Gastroesophageal sphincter (tissue), 3 donors: ENCODE data around the gene SNX1.

Experiments
- CTCF ChIP-seq, 4 experiments: fragments of 200-600 bp in 2 of 4; fragments of 450-650 bp in 2 of 4; sonication (generic) in 1 of 4; IDR thresholded peaks; one replicate each; pipeline ENCODE4 v1.5.1; 2017 to 2019; ENCODE audit warnings: antibody characterized with exemption in 4 of 4, mild to moderate bottlenecking in 2 of 4, moderate library complexity in 2 of 4
- EP300 ChIP-seq: sonication (generic); formaldehyde crosslinking; IDR thresholded peaks from one replicate; pipeline ENCODE4 v1.6.1; 2017; ENCODE audit warnings: antibody characterized with exemption, mild to moderate bottlenecking
- POLR2A ChIP-seq, 2 donors: fragments of 450-650 bp; IDR thresholded peaks; one replicate each; pipeline ENCODE4 v1.6.1; 2017; ENCODE audit warnings: antibody characterized with exemption in 2 of 2, mild to moderate bottlenecking in 2 of 2, moderate library complexity in 1 of 2
- POLR2AphosphoS5 ChIP-seq: sonication (generic); formaldehyde crosslinking; IDR thresholded peaks from one replicate; pipeline ENCODE4 v1.6.1; 2017; ENCODE audit warnings: antibody characterized with exemption

- TF ChIP-seq CTCF (IDR thresholded peaks at IDR 0.05) (no peak), EP300 (no peak), POLR2A (IDR thresholded peaks at IDR 0.05) (no peak), POLR2AphosphoS5 (no peak)
These were observed 44.7 kb upstream of the SNX1 start for GRCh38 chr15:64051093-64051402.
